T-helper 1 cell treated with Interleukin-12 subunit alpha and Interleukin-12 subunit beta and Interleukin-4 antibody, amounts not matched to agents 30 ng/mL and 1 ng/mL, for 36 hours (primary cell): Measurements from ENCODE around the gene HPRT1. TPM values are rescaled to one million over a fixed set of nuclear protein-coding genes. Genes with fewer than 3 reads are reported as not detected.

Source experiments
- intact Hi-C: fragments of 100-400 bp; cut with micrococcal nuclease; formaldehyde crosslinking; loops from one replicate; pipeline ENCODE4 v1.15.1; 2024
- total RNA-seq: library from RNA; stranded (reverse); gene quantifications from 2 replicates; pipeline ENCODE4 v1.2.3, GENCODE V29; 2022

Gene HPRT1, protein sequence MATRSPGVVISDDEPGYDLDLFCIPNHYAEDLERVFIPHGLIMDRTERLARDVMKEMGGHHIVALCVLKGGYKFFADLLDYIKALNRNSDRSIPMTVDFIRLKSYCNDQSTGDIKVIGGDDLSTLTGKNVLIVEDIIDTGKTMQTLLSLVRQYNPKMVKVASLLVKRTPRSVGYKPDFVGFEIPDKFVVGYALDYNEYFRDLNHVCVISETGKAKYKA
- 71.7 and 75.0 TPM in 2 replicates for total RNA-seq

DNA sequence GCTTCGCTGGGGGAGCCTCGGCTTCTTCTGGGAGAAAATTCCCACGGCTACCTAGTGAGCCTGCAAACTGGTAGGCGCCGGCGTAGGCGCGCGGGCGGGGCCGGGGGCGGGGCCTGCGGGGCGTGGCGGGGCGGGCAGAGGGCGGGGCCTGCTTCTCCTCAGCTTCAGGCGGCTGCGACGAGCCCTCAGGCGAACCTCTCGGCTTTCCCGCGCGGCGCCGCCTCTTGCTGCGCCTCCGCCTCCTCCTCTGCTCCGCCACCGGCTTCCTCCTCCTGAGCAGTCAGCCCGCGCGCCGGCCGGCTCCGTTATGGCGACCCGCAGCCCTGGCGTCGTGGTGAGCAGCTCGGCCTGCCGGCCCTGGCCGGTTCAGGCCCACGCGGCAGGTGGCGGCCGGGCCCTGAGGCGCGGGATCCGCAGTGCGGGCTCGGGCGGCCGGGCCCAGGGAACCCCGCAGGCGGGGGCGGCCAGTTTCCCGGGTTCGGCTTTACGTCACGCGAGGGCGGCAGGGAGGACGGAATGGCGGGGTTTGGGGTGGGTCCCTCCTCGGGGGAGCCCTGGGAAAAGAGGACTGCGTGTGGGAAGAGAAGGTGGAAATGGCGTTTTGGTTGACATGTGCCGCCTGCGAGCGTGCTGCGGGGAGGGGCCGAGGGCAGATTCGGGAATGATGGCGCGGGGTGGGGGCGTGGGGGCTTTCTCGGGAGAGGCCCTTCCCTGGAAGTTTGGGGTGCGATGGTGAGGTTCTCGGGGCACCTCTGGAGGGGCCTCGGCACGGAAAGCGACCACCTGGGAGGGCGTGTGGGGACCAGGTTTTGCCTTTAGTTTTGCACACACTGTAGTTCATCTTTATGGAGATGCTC lies at the start of gene HPRT1:
Gene HPRT1 (plus strand): TSS at position 161 of the 857 bp plus-strand sequence. CDS start 147 bp downstream, at position 308.
- intact Hi-C loops, result loop anchor here (1.0 to 10.0 kb wide), 6 partner anchors 38 to 1975 kb away; partner anchors contain the start of genes MBNL3 and SLC9A6

DNA sequence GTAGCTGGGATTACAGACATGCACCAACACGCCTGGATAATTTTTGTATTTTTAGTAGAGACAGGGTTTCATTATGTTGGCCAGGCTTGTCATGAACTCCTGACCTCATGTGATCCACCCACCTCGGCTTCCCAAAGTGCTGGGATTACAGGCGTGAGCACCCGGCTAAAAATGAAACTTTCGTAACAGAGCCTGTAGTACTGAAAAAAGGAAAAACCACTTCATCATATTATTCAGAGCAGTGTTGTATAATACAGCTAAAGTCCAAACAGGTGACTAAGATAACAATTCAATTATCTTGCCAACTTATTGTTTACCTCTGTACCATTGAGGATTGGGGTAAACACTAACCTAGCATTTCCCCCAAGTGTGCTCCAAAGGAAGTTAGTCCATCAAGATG lies 43.9 kb upstream of the HPRT1 start:
- intact Hi-C loops, result no loop called here

DNA sequence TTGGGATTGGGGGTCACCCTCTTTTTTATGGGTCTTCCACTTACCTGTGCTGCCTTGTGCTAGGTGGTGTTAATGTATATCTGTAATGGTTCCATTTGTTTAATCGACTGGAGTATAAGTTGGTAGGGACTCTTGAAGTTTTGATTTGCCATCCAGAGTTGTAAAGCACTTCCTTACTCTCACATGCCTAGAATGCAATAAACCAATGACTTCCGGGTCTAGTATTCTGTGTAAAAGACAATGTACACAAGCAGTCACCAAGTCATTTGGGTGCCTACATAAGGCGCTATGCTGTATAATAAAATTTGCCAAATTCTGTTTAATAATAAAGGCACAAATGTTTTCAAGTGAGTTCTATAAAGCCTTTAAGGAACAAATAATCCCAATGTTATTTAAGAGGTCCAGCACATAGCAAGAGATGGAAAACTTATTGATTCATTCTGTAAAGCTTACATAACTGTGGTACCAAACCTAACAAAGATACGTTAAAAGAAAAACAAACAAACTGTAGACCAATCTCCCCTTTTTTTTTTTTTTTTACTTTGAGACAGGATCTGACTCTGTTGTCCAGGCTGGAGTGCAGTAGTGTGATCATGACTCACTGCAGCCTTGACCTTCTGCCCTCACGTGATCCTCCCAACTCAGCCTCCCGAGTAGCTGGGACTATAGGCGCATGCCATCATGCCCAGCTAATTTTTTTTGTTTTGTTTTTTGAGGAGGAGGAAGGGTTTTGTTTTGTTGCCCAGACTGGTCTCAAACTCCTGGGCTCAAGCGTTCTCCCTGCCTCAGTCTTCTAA lies 41.5 kb upstream of the HPRT1 start:
- intact Hi-C loops, result no loop called here

DNA sequence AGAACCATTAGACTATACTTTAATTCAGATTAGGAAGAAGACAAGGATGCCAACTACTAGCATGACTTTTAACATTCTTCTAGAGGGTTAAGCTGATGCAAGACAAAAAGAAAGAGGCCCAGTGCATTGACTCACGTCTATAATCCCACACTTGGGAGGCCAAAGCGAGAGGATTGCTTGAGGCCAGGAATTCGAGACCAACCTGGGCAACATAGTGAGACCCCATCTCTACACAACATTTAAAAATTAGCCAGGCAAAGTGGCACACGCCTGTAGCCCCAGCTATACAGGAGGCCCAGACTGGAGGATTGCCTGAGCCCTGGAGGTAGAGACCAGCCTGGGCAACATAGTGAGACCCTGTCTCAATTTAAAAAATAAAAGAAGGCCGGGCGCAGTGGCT lies 40.2 kb upstream of the HPRT1 start:
- intact Hi-C loops, result loop anchor here (5.0 kb wide), 1 partner anchor 43 kb away; the partner anchor contains the start of gene HPRT1

DNA sequence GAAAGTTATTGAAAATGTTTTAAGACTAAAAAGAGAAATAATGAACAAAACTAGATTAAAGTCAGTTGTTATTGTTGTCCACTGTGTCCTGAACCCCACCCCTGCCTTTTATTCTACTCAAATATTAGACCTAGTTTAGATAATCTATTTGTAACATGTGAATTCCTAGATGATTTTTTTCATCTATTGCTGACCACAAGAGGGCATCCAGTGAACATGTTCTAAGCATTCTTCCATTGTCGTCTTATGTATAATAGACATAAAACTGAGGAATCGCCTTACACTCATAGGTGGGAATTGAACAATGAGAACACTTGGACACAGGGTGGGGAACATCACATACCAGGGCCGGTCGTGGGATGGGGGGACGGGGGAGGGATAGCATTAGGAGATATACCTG lies 36.4 kb upstream of the HPRT1 start:
- intact Hi-C loops, result loop anchor here (5.0 kb wide), 1 partner anchor 39 kb away; the partner anchor contains the start of gene HPRT1

DNA sequence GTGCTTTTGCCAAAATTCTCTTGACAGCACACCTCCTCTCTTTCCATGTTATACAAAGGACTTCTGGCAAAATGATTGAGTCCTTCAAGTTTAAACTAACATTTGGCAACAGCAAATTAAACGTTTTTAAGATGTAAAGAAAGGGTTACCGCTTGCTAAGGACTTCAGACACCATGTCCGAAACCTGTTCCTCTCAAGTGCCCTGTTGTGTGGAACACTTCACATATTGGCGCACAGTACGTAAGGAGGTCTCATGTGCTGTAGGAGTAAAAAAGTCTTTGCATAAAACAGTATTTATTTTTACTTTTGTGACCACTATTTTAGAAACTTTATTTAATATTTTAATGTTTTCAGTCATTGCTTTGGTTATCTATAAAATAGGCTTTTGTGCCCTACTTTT lies 33.7 kb upstream of the HPRT1 start:
- intact Hi-C loops, result no loop called here

DNA sequence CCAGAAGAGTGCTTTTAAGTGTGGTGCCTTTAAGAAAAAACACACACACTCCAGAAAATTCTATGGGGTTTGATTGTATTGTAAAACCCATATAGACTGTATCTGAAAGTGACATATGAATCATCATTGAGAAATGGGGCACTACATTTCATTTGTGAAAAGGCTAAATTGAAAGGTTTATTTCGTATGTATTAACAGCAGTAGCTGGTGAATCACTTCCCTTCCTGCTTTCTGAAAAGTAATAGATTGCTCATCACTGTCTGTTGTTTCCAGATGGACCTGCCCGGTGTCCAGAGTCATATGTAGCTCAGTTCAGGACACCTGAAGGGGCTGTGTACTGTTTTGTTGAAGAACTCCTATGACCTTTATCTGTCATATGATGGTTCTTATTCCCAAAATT lies 28.1 kb upstream of the HPRT1 start:
- intact Hi-C loops, result no loop called here

DNA sequence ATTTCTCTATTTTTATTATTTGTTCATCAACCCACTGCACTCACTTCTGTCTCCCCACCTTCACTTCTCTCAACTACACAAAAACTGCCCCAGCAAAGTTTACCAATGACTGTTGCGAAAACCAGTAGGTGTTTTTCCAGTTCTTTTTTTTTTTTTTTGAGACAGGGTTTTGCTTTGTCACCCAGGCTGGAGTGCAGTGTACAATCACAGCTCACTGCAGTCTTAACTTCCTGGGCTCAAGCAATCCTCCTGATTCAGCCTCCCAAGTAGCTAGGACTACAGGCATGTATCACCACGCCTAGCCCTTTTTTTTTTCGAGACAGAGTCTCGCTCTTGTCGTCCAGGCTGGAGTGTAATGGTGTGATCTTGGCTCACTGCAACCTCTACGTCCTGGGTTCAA lies 24.1 kb upstream of the HPRT1 start:
- intact Hi-C loops, result no loop called here

DNA sequence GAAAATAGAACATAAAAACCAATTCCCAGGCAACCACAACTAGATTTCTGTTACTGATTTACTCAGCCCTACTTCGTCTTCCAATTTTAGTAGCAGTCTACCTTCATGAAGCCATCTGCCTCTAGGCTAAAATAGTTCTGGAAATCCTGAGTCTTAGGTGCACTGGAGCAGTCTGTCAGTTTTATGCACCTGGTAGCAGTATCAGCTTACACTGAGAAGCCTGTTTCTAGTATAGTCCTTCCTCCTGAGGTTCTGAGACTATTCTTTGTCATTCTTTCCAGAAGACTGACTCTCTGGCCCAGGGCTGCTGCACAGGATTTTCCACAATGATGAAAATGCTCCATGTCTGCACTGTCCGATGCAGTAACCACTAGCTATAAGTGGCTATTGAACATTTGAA lies 16.9 kb upstream of the HPRT1 start:
- intact Hi-C loops, result no loop called here

DNA sequence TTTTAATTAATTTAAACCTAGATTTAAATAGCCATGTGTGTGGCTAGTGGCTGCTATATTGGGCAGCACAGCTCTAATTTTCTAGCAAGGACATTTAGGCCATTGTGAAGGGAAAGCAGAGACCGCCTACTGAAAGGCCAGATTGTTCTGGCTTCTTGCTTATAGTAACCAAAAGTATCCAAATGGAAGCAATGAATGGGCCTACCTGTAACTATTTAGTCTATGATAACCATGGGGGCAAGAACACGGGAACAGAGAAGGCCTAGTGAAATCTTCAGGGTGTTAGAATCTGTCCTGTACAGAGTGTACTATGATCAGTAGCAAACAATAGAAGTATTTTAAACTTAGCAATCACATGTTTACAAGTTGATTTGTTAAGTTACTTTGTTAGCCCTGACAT lies 16.5 kb upstream of the HPRT1 start:
- intact Hi-C loops, result no loop called here

DNA sequence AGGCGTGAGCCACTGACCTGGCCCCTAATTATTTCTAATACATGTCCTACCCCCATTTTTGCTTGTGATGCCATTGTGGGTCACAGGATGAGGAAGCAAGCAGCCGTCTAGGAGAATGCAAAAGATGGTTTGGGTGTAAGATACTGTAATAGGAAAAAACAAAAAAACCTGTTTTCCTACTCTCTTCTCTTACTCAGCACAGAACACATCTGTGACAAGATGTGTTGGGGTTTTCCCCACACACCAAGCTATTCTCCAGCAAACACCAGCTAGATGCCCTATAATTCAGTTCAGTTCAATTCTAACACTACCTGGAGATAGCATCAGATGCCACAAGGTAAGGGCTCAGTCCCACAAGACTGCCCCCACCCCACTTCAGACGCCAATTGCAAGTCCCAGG lies 15.3 kb upstream of the HPRT1 start:
- intact Hi-C loops, result no loop called here

DNA sequence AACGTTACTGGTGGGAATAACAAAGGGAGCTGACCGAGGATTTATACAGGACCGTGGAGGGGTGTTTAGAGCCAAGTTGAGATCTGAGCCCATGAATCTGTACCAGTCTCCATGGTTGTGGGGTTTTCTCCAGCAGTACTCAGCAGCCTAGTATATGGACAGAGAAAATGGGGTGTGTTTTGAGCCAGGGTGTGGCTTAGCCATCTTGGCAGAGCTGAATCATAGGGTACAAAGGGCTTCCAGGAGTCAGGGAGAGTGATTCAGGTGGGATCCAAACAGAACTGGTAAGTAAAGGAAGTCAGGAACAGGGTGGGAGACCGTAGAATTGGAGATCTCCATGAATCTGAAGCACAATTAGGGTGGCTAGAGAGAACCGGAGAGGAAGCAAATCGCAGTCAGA lies 7.4 kb upstream of the HPRT1 start:
- intact Hi-C loops, result no loop called here

DNA sequence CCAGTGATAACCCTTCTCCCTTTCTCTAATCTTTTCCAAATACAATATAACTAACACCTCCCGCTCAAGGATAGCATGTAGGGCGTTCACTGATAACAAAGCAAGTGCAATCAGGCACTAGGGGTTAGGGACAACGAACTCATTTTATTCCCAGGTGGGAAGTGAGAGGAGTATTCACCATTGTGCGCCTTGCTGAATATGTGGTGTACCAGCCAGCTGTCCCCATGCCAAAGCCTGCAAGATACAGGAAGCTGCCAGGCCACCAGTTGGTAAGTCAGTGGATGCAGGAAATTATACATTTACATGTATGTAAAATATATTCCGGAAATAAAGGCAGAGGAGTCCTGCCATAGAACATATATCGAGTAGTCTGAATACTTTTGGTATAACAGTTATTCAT lies 6.3 kb upstream of the HPRT1 start:
- intact Hi-C loops, result no loop called here

DNA sequence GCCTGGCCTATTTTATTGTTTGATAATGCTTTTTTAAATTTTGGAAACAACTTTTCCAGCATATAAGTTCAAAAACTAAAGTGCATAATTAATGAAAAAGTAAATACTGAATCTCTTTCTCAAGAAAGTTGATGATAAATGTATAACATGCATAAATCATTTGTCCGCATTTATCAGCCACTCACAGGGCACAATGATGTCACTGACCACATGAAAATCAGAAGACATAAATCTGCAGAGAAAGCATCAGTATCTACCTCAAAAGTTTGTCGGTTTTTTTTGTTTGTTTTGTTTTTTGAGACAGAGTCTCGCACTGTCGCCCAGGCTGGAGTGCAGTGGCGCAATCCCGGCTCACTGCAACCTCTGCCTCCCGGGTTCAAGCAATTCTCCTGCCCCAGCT lies 5.5 kb upstream of the HPRT1 start:
- intact Hi-C loops, result no loop called here

DNA sequence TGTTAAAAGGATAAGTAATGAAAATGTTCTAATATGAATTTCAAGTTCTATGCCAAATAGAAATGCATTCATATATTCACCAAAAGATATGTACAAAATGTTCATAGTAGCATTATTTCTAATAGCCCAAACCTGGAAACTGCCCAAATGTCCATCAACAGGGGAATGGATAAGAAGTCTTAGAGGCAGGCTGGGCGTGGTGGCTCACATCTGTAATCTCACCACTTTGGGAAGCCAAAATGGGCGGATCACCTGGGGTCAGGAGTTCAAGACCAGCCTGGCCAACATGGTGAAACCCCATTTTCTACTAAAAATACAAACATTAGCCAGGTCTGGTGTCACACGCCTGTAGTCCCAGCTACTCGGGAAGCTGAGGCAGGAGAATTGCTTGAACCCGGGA lies 2.3 kb upstream of the HPRT1 start:
- intact Hi-C loops, result no loop called here

DNA sequence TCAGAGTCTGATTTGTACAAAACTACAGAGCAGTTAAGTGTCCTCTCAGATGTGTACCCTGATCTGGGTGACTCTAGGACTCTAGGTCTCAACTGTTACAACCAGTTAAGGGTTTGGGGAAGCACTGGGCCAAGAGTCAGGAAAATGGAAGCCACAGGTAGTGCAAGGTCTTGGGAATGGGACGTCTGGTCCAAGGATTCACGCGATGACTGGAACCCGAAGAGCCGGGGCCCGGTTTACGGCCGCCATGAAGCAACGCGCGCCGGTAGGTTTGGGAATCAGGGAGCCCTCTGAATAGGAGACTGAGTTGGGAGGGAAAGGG lies 321 bp upstream of the HPRT1 start:
- intact Hi-C loops, result loop anchor here (1.0 to 10.0 kb wide), 6 partner anchors 37 to 1975 kb away; partner anchors contain the start of genes MBNL3 and SLC9A6

DNA sequence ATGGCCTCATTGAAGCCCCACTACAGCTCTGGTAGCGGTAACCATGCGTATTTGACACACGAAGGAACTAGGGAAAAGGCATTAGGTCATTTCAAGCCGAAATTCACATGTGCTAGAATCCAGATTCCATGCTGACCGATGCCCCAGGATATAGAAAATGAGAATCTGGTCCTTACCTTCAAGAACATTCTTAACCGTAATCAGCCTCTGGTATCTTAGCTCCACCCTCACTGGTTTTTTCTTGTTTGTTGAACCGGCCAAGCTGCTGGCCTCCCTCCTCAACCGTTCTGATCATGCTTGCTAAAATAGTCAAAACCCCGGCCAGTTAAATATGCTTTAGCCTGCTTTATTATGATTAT lies 876 bp downstream of the HPRT1 start:
- intact Hi-C loops, result loop anchor here (1.0 to 10.0 kb wide), 6 partner anchors 39 to 1976 kb away; partner anchors contain the start of genes MBNL3 and SLC9A6

DNA sequence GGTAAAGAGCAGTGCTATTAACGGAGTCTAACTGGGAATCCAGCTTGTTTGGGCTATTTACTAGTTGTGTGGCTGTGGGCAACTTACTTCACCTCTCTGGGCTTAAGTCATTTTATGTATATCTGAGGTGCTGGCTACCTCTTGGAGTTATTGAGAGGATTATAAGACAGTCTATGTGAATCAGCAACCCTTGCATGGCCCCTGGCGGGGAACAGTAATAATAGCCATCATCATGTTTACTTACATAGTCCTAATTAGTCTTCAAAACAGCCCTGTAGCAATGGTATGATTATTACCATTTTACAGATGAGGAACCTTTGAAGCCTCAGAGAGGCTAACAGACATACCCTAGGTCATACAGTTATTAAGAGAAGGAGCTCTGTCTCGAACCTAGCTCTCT lies 1.5 kb downstream of the HPRT1 start:
- intact Hi-C loops, result loop anchor here (5.0 to 10.0 kb wide), 5 partner anchors 39 to 1977 kb away; partner anchors contain the start of genes MBNL3 and SLC9A6

DNA sequence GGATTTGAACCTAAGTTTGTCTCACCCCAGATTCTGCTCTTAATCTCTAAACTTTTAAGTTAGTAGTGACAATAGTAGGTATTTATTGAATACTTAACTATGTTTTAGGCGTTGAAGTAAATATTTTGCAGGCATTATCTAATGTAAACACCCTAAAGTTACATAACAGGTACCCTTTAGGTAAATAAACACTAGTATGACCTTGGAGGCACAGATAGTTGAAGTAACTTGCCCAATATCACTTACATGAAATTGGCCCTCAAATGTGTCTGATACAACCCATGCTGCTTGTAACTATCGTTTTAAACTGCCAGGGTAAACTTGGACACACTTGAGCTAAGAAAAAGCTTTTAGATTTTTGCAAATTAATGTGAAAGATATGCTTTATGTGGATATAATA lies 3.0 kb downstream of the HPRT1 start:
- intact Hi-C loops, result loop anchor here (5.0 to 10.0 kb wide), 5 partner anchors 41 to 1978 kb away; partner anchors contain the start of genes MBNL3 and SLC9A6

DNA sequence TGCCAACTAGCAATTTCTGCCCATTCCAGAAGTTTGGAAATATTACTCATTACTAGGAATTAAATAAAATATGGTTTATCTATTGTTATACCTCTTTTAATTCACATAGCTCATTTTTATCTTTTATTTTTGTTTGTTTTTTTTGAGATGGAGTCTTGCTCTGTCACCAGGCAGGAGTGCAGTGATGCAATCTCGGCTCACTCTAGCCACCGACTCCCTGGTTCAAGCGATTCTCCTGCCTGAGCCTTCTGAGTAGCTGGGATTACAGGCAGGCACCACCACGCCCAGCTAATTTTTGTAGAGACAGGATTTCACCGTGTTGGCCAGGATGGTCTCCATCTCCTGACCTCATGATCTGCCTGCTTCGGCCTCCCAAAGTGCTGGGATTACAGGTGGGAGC lies 4.5 kb downstream of the HPRT1 start:
- intact Hi-C loops, result loop anchor here (5.0 to 10.0 kb wide), 5 partner anchors 42 to 1980 kb away; partner anchors contain the start of genes MBNL3 and SLC9A6

DNA sequence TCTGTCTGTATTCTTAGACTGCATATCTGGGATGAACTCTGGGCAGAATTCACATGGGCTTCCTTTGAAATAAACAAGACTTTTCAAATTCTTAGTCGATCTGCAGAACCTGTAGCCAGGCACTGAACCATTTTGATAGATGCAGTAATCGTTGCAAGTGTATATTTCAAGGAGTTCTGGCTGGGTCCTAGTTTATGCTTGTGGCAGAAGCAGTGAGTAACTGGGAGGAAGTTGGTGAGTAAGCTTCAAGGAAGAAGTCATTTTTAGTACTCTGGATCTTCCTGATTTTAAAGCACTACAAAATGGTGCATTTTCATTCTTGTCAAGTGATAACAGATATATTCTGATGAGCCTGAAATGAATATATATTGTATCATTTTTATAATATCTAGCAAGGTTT lies 9.5 kb downstream of the HPRT1 start:
- intact Hi-C loops, result loop anchor here (10.0 kb wide), 3 partner anchors 535 to 1985 kb away; partner anchors contain the start of genes MBNL3 and SLC9A6
